AG04450 (cell line): ENCODE measurements around the gene CRTAP. TPM values are rescaled to one million over a fixed set of nuclear protein-coding genes. Genes with fewer than 3 reads are reported as not detected.

Experiments used
- CTCF ChIA-PET: fragments of 300-600, 350-600 bp; formaldehyde crosslinking; extraction: SDS; loops from one replicate; lab custom pipeline; 2022; ENCODE audit warnings: antibody characterized with exemption, inconsistent platforms; lab: Charles Lee
- POLR2A ChIA-PET: fragments of 350-600 bp; formaldehyde crosslinking; extraction: SDS; loops from one replicate; lab custom pipeline; 2021; ENCODE audit warnings: antibody characterized with exemption, inconsistent platforms; lab: Yijun Ruan, JAX
- DNase-seq: peaks from one replicate; pipeline ENCODE4 v3.0.0-alpha.2; 2011; ENCODE audit warnings: low read depth, low spot score
- H3K27ac ChIP-seq: one replicate; pipeline ENCODE4 v1.5.1; 2012; ENCODE audit warnings: low read depth, low read length, control low read depth
- H3K27me3 ChIP-seq: one replicate; pipeline ENCODE4 v1.6.0; 2012; ENCODE audit warnings: low read length; ENCODE audit not compliant: control insufficient read depth, insufficient read depth
- H3K4me3 ChIP-seq: 2 replicates; pipeline ENCODE4 v1.5.1; 2011; ENCODE audit warnings: mild to moderate bottlenecking, low read depth, low read length, control low read depth
- H3K9me3 ChIP-seq: 2 replicates; pipeline ENCODE4 v1.5.1; 2012; ENCODE audit warnings: low read length; ENCODE audit not compliant: control insufficient read depth, insufficient read depth
- polyA plus RNA-seq: library from polyadenylated mRNA; depleted of rRNA; stranded (reverse); fragments of >200 nt; gene quantifications from 2 replicates; pipeline ENCODE4 v1.2.3, GENCODE V29; 2011
- TF ChIP-seq, protein P1 (sequence below): IDR thresholded peaks from 2 replicates; pipeline ENCODE4 v1.5.1; 2011; ENCODE audit warnings: low read depth, low read length, control low read depth, inconsistent platforms

Gene CRTAP
- polyA plus RNA-seq, 1 experiment = 338 TPM

DNA sequence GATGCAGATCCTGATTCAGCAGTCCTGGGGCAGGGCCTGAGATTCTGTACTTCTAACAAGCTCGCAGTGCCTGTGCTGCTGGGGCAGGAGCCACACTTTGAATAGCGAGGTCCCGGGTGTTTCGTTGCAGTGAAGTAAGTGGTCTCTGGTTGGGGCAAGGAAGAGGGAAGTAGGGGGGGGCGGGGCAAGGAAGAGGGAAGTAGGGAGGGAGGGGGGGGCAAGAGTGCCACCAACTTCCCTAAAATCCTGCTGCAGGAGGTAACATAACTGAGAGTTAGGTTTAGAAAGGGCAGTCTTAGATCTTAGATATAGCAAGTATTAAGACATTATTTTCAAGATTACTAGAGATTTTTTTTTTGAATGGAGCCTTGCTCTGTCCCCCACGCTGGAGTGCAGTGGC is 35.5 kb downstream of the CRTAP start:
- no peak overlapping the region for H3K27ac ChIP-seq
- H3K27me3 ChIP-seq = no peaks in the 10 kb centered on the region
- POLR2A ChIA-PET = no interaction called here
- H3K9me3 ChIP-seq = no peaks in the 10 kb centered on the region; the same call in 1 of the 2 replicates
- no peak overlapping the region for H3K4me3 ChIP-seq
- CTCF ChIA-PET = interaction anchor here (3.8 kb wide), 1 partner anchor 18 kb away, joined by 22 read pairs; no protein-coding TSS in a partner anchor
- TF ChIP-seq, protein P1, sequence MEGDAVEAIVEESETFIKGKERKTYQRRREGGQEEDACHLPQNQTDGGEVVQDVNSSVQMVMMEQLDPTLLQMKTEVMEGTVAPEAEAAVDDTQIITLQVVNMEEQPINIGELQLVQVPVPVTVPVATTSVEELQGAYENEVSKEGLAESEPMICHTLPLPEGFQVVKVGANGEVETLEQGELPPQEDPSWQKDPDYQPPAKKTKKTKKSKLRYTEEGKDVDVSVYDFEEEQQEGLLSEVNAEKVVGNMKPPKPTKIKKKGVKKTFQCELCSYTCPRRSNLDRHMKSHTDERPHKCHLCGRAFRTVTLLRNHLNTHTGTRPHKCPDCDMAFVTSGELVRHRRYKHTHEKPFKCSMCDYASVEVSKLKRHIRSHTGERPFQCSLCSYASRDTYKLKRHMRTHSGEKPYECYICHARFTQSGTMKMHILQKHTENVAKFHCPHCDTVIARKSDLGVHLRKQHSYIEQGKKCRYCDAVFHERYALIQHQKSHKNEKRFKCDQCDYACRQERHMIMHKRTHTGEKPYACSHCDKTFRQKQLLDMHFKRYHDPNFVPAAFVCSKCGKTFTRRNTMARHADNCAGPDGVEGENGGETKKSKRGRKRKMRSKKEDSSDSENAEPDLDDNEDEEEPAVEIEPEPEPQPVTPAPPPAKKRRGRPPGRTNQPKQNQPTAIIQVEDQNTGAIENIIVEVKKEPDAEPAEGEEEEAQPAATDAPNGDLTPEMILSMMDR = no peak
- DNase-seq = no peak

- H3K27ac ChIP-seq = no peak overlapping the region
- ChIA-PET POLR2A (no interaction called here), CTCF (interaction anchor here (0.7 to 2.0 kb wide), 3 partner anchors 21 to 220 kb away, joined by 3 to 9 read pairs (median 7); no protein-coding TSS in a partner anchor)
- no peaks in the 10 kb centered on the region; the same call in 1 of the 2 replicates for H3K9me3 ChIP-seq
- DNase-seq = no peak
- no peaks in the 10 kb centered on the region for H3K27me3 ChIP-seq
- H3K4me3 ChIP-seq = no peak overlapping the region
- TF ChIP-seq, protein P1 = no peak
These were observed 38.8 kb downstream of the CRTAP start for GRCh38 chr3:33152363-33153360.

DNA sequence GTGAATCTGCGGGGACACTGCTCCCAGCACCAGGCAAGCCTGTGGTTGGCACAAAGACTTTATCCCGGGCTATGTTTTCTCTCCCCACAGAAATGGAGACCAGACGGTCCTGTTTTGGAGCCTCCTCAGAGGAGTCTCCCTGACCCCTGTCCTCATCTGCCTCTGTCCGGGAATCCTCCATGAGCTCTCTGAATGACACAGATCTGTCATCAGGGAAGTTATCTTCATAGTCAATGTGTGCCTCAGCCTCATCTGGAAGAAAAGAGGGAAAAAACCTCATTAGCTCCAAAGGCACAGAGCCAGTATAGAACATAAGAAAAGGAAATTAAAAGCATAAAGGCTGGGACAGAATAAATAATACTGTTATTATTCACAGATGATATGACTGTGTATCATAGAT is 40.0 kb downstream of the CRTAP start:
- Histone ChIP-seq H3K4me3 (no peak overlapping the region), H3K27me3 (no peaks in the 10 kb centered on the region), H3K9me3 (no peaks in the 10 kb centered on the region; the same call in 1 of the 2 replicates), H3K27ac (no peak overlapping the region)
- CTCF ChIA-PET = interaction anchor here (1.5 to 2.0 kb wide), 3 partner anchors 22 to 219 kb away, joined by 3 to 9 read pairs (median 7); no protein-coding TSS in a partner anchor
- TF ChIP-seq, protein P1 = no peak
- DNase-seq = no peak
- POLR2A ChIA-PET = no interaction called here

GRCh38 chr3:33155301-33155700 is 41.5 kb downstream of the CRTAP start:
- CTCF ChIA-PET = interaction anchor here (1.5 kb wide), 1 partner anchor 24 kb away, joined by 3 read pairs; no protein-coding TSS in a partner anchor

More at GRCh38 chr3:33155301-33155700, 41.5 kb downstream of the CRTAP start:
- H3K27me3 ChIP-seq = no peaks in the 10 kb centered on the region
- H3K27ac ChIP-seq = no peak overlapping the region
- no peak overlapping the region for H3K4me3 ChIP-seq
- H3K9me3 ChIP-seq = no peaks in the 10 kb centered on the region; the same call in 1 of the 2 replicates
- TF ChIP-seq, protein P1 = no peak
- POLR2A ChIA-PET = no interaction called here
- DNase-seq = no peak
